ENCODE measurements around the gene DSC3. TPM values are rescaled to one million over a fixed set of nuclear protein-coding genes. Genes with fewer than 3 reads are reported as not detected.

The DSC3 gene
- total and polyA plus RNA-seq, 2 experiments from 2014 or later, result 0.52 to 2.1 TPM

DNA sequence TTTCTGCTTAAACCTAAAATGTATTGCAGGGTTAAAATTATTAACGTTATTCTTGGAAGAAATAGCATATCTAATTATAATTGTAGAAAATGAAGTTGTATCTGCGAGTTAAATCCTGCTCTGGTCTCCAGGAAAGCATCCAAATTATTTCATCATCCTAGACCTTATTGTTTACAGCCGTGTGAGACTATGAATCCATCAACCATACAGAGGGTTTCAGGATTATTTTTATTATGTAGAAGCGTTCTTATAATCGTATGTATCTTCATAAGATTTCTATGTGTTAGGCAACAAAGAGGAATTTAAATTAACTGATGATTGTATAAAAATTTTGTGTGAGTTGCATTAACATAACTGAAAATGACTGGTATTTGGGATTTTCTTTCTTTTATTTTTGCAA, 14.5 kb upstream of the DSC3 start:
- no peaks in the 10 kb centered on the region for H3K27me3 ChIP-seq (ENCODE audit: insufficient read depth)
- H3K9me3 Mint-ChIP-seq, result no peaks in the 10 kb centered on the region; the same call in 2 of the 3 replicates
- DNase-seq (ENCODE audit: low spot score) (no peak), ATAC-seq (no peak)
- no peak overlapping the region for H3K4me2 ChIP-seq
- peaks cover 8% of the 10 kb centered on the region; the same call in 1 of the 3 replicates for H3K36me3 Mint-ChIP-seq (ENCODE audit: low read depth)
- H3K27ac Mint-ChIP-seq, result no peak overlapping the region
- H2AFZ ChIP-seq, result no peak overlapping the region
- no peaks in the 10 kb centered on the region for H4K20me1 ChIP-seq (replicated peaks; ENCODE audit: insufficient read depth)
- H3K4me3 Mint-ChIP-seq, result no peak overlapping the region
- peaks cover 30% of the 10 kb centered on the region for H3K4me1 Mint-ChIP-seq
- H3F3A ChIP-seq (replicated peaks; ENCODE audit: low read depth), result no peaks in the 10 kb centered on the region
- H3K4me1 ChIP-seq (ENCODE audit: insufficient read depth), result peaks cover 19% of the 10 kb centered on the region; the same call in 1 of the 2 replicates
- no peaks in the 10 kb centered on the region for H3K9me2 ChIP-seq (ENCODE audit: insufficient read depth)
- H3K27me3 Mint-ChIP-seq (ENCODE audit: insufficient read depth, low read depth, poor library complexity), result peaks cover 2% of the 10 kb centered on the region
- no peaks in the 10 kb centered on the region for H3K79me2 ChIP-seq (replicated peaks; ENCODE audit: insufficient read depth)
- no peaks in the 10 kb centered on the region for H3K36me3 ChIP-seq (ENCODE audit: insufficient read depth)
- no peak overlapping the region for H3K4me3 ChIP-seq
- TF ChIP-seq ZNF114 (CRISPR knock-in tag; IDR thresholded peaks at IDR 0.05) (no peak), STAT1 (IDR thresholded peaks at IDR 0.05; ENCODE audit: unreplicated experiment) (no peak), NANOG (IDR thresholded peaks at IDR 0.05; ENCODE audit: borderline replicate concordance) (no peak), CTCF (conservative IDR thresholded peaks at IDR 0.05; ENCODE audit: low read depth in 2 of 2) (no peak), CREB1 (CRISPR knock-in tag; IDR thresholded peaks at IDR 0.05; ENCODE audit: low read depth) (no peak), ZNF462 (CRISPR knock-in tag; IDR thresholded peaks at IDR 0.05) (no peak), POLR2AphosphoS5 (IDR thresholded peaks at IDR 0.05; ENCODE audit: low read depth) (no peak), EZH2phosphoT487 (IDR thresholded peaks at IDR 0.05; ENCODE audit: unreplicated experiment) (no peak), ZNF331 (CRISPR knock-in tag; IDR thresholded peaks at IDR 0.05; ENCODE audit: low read depth) (no peak), EZH2 (IDR thresholded peaks at IDR 0.05; ENCODE audit: low read depth, unreplicated experiment) (no peak), JUNB (IDR thresholded peaks at IDR 0.05; ENCODE audit: unreplicated experiment) (no peak)
- TF ChIP-seq, protein P1, sequence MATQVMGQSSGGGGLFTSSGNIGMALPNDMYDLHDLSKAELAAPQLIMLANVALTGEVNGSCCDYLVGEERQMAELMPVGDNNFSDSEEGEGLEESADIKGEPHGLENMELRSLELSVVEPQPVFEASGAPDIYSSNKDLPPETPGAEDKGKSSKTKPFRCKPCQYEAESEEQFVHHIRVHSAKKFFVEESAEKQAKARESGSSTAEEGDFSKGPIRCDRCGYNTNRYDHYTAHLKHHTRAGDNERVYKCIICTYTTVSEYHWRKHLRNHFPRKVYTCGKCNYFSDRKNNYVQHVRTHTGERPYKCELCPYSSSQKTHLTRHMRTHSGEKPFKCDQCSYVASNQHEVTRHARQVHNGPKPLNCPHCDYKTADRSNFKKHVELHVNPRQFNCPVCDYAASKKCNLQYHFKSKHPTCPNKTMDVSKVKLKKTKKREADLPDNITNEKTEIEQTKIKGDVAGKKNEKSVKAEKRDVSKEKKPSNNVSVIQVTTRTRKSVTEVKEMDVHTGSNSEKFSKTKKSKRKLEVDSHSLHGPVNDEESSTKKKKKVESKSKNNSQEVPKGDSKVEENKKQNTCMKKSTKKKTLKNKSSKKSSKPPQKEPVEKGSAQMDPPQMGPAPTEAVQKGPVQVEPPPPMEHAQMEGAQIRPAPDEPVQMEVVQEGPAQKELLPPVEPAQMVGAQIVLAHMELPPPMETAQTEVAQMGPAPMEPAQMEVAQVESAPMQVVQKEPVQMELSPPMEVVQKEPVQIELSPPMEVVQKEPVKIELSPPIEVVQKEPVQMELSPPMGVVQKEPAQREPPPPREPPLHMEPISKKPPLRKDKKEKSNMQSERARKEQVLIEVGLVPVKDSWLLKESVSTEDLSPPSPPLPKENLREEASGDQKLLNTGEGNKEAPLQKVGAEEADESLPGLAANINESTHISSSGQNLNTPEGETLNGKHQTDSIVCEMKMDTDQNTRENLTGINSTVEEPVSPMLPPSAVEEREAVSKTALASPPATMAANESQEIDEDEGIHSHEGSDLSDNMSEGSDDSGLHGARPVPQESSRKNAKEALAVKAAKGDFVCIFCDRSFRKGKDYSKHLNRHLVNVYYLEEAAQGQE (IDR thresholded peaks at IDR 0.05; ENCODE audit: unreplicated experiment), result no peak
- TF ChIP-seq, protein P2, sequence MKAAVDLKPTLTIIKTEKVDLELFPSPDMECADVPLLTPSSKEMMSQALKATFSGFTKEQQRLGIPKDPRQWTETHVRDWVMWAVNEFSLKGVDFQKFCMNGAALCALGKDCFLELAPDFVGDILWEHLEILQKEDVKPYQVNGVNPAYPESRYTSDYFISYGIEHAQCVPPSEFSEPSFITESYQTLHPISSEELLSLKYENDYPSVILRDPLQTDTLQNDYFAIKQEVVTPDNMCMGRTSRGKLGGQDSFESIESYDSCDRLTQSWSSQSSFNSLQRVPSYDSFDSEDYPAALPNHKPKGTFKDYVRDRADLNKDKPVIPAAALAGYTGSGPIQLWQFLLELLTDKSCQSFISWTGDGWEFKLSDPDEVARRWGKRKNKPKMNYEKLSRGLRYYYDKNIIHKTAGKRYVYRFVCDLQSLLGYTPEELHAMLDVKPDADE (IDR thresholded peaks at IDR 0.05), result no peak
- no peak overlapping the region for H3K27ac ChIP-seq (ENCODE audit: low read depth)

All from GM23338 (cell line).